Cerebellar cortex (tissue), 1 donor: ENCODE results near the gene ZC3H11A.
"Not testable (repeated sequence)": the region's sequence is repeated elsewhere in the genome, so short reads cannot be mapped to it uniquely, and the experiment has no call there.

ENCODE experiments used
- DNase-seq: peaks from one replicate; pipeline ENCODE4 v3.0.0-alpha.2; 2015; ENCODE audit warnings: low spot score

ZC3H11A gene

GRCh38 chr1:203795441-203796235, at the start of gene ZC3H11A, which contains the start of gene ZBED6:
Gene ZC3H11A (plus strand): TSS chr1:203795623. CDS start chr1:203817071, 21,448 bp downstream.
Gene ZBED6 (plus strand): TSS chr1:203795623. CDS start chr1:203797523, 1,900 bp downstream.
- peak; percentile 99 for DNase-seq

GRCh38 chr1:203746281-203746680, 49.1 kb upstream of the ZC3H11A start:
- DNase-seq, result no peak

DNA sequence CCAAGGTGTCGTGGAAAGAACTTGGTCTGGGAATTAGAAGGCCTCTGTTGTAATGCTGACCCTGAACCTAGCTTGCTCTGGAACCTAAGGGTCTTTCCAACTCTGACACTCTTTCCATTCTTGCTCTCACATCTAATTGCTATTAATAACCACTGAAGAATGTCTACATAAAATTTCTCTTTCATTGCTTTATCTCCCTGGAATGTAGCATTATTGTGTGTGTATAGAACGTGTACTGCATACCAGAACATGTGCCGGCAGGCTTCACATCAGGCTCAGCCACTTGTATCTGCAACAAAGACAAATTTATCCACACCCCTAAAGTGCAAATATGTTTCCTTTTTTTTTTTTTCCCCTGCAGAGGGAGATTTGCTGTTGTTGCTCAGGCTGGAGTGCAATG, 44.4 kb upstream of the ZC3H11A start:
- DNase-seq, result no peak

GRCh38 chr1:203751618-203752361, 43.6 kb upstream of the ZC3H11A start:
- DNase-seq, result not testable (repeated sequence)

DNA sequence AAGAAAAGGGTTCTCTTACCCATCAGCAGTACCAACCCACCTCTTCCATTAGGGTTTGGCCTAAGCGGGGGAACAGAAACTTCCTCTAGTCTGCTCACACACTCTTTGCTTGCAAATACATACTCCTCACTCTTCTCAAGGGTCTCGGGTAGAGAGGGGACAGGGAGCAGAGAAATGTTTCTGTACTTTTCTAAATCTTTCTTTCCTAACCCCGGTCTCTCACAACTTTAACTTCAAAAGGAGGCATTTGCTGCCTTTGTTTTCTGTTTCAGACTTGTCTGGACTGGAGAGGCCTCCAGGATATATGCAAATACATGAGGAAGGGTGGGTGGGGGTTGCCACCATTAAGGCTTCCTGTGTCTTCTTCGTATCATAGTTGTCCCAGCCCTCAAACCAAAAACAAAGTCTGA, 41.0 kb upstream of the ZC3H11A start:
- no peak for DNase-seq

GRCh38 chr1:203756036-203756435, 39.4 kb upstream of the ZC3H11A start:
- DNase-seq, result no peak

DNA sequence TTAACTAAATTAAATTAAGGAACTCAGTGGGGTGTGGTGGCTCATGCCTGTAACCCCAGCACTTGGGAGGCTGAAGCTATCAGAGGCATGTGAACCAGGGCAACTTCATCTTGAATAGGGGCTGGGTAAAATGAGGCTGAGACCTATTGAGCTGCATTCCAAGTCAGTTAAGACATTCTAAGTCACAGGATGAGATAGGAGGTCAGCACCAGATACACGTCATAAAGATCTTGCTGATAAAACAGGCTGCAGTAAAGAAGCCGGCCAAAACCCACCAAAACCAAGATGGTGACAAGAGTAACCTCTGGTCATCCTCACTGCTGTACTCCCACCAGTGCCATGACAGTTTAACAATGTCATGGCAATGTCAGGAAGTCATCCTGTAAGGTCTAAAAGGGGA, 36.7 kb upstream of the ZC3H11A start:
- not testable (repeated sequence) for DNase-seq

DNA sequence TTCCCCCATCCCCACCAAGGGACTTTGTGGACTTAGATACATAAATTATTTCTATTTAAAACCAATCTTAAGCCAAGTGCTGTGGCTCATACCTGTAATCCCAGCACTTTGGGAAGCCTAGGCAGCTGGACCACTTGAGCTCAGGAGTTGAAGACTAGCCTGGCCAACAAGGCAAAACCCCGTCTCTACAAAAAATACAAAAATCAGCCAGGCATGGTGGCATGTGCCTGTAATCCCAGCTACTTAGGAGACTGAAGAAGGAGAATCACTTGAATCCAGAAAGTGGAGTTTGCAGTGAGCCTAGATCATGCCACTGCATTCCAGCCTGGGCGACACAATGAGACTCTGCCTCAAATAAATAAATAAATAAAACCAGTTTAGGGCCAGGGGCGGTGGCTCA, 34.9 kb upstream of the ZC3H11A start:
- DNase-seq, result no peak

DNA sequence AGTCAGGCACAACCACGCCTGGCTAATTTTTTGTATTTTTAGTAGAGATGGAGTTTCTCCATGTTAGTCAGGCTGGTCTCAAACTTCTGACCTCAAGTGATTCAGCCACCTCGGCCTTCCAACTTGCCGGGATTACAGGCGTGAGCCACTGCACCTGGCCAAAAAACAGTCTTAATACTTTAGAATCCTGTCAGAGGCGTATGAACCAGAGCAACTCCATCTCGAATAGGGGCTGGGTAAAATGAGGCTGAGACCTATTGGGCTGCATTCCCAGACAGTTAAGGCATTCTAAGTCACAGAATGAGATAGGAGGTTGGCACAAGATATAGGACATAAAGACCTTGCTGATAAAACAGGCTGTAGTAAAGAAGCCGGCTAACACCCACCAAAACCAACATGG, 33.5 kb upstream of the ZC3H11A start:
- not testable (repeated sequence) for DNase-seq

- DNase-seq, result no peak
Observed at GRCh38 chr1:203763505-203763904, 31.9 kb upstream of the ZC3H11A start.

GRCh38 chr1:203764105-203765028, 31.1 kb upstream of the ZC3H11A start:
- DNase-seq, result no peak

GRCh38 chr1:203765029-203765837, 30.2 kb upstream of the ZC3H11A start, which contains the start of gene LAX1:
Gene LAX1 (plus strand): TSS chr1:203765183. CDS start chr1:203765566, 383 bp downstream.
- DNase-seq, result no peak

DNA sequence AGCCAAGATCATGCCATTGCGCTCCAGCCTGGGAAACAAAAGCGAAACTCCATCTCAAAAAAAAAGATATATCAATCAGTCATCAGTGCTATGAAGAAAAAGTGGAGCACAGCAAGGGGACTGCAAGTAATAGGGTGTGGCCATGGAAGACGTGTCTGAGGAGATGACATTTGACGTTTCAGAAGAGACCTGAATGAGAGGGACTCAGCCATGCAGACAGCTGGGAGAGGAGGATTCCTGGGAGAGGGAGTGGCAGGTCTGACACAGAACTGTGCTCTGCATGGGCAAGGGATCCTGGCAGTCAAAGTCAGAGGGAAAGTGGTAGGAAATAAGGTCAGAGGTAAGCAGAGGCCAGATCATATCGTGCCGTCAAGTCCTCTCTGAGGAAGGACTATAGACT, 27.2 kb upstream of the ZC3H11A start:
- DNase-seq, result no peak

GRCh38 chr1:203769505-203770343, 25.7 kb upstream of the ZC3H11A start:
- peak; percentile 95 for DNase-seq

DNA sequence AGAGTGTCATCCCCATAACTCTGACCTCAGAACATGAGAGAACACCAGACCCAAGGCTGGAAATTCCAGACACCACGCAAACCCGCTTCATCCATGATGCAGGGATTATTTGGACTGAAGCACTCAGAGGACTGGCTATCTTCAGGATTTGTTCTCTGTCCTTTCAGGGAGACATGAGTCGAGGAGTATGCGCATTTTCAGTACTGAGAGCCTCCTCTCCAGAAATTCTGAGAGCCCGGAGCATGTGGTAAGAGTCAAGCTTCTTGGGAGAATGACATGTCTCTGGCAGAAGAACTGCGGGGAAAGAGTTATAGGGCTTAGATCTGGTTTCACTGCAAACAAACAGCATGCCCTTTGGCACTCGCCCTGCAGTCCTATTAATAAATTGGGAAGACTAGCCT, 23.5 kb upstream of the ZC3H11A start:
- peak; percentile 51 for DNase-seq

- no peak for DNase-seq
Observed at GRCh38 chr1:203772836-203773235, 22.6 kb upstream of the ZC3H11A start.

DNA sequence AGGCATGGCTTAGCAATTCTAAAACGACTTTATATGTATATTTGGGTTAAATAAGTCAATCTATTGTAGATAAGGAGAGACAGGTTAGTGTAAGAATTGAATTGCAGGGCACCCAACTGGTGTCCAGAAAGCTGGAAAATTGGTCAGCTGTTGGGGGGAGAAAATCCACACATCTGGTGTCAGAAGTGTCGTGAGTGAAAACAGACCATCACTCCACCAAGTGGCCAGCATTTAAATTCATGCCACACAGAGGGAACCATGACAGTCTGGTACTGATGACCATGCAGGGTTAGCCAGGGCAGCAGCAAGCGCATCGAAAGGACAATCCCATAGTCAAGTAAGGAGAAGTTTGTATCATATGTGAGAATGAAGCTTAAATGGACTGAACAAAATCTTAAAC, 18.8 kb upstream of the ZC3H11A start:
- no peak for DNase-seq

DNA sequence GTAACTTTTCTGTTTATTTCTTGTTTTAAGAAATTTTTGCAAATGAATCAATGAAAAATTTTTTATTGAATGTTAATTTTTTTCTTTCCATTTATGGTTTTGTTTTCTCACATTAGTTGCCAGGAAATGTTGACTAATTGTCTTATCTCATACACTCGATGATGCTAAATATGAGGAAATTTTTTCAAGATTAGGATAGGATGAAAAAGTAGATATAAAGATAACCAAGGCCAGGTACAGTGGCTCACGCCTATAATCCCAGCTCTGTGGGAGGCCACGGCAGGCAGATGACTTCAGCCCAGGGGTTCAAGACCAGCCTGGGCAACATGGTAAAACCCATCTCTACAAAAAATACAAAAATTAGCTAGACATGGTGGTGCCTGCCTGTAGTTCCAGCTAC, 17.8 kb upstream of the ZC3H11A start:
- DNase-seq, result no peak

- no peak for DNase-seq
Observed at GRCh38 chr1:203778146-203778545, 17.3 kb upstream of the ZC3H11A start.

DNA sequence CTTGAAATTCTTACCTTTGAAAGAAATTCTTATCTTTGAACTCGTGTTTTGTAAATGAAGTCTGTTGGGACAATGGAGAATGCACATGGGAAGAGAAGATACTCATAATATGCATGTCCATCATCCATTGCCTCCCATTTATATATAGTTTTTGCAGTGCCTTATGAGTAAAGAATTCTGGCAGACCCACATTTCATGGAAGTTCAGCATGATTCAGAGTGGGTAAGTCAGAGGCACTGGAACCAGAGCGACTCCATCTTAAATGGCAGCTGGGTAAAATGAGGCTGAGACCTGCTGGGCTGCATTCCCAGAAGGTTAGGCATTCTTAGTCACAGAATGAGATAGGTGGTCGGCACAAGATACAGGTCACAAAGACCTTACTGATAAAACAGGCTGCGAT, 16.6 kb upstream of the ZC3H11A start:
- DNase-seq, result no peak
